HTR-8/SVneo (cell line): ENCODE results near the gene SUOX.

ENCODE experiments used
- DNase-seq: peaks from one replicate; pipeline ENCODE4 v3.0.0; 2011; ENCODE audit warnings: low spot score, mixed read lengths; ENCODE audit not compliant: insufficient read length
- FAIRE-seq: peaks from 2 replicates; lab custom pipeline; 2011; peaks lifted over from hg19 to GRCh38; lab: Jason Lieb, UNC

SUOX gene

GRCh38 chr12:56053407-56053893, 56.4 kb downstream of the SUOX start:
- DNase-seq (no peak), FAIRE-seq (no peak)
